Gastrocnemius medialis (tissue), 4 donors: ENCODE measurements around the gene UCK1. TPM values are rescaled to one million over a fixed set of nuclear protein-coding genes. Genes with fewer than 3 reads are reported as not detected.

Experiments
- ATAC-seq, 2 donors: fragments of 150-250 bp; one replicate each; pipeline ENCODE4 v1.9.1; 2016
- DNase-seq, 2 donors: peaks; one replicate each; pipeline ENCODE4 v3.0.0-alpha.2; 2019
- H3K27ac ChIP-seq, 4 donors: fragments of 200-600 bp; sonication (generic); 1 replicate in 1 of 4; 2 replicates in 3 of 4; pipeline ENCODE4 v1.5.1; 2016 to 2018; ENCODE audit warnings: mild to moderate bottlenecking in 2 of 4, moderate library complexity in 1 of 4
- H3K27me3 ChIP-seq, 3 donors: fragments of 200-600 bp; sonication (generic) in 2 of 3; 1 replicate in 1 of 3; 2 replicates in 2 of 3; pipeline versions ENCODE4 v1.5.1 to v1.6.0; 2016 to 2019; ENCODE audit warnings: mild to moderate bottlenecking in 1 of 3, moderate library complexity in 1 of 3
- H3K36me3 ChIP-seq, 2 donors: fragments of 200-600 bp; sonication (generic) in 1 of 2; one replicate each; pipeline ENCODE4 v1.5.1; 2017 to 2018
- H3K4me1 ChIP-seq, 2 donors: fragments of 200-600 bp; sonication (generic) in 1 of 2; one replicate each; pipeline ENCODE4 v1.5.1; 2016 to 2017; ENCODE audit warnings: mild to moderate bottlenecking in 2 of 2
- H3K4me3 ChIP-seq, 4 donors: fragments of 200-600 bp; sonication (generic) in 3 of 4; 1 replicate in 1 of 4; 2 replicates in 3 of 4; pipeline ENCODE4 v1.5.1; 2016 to 2019; ENCODE audit warnings: mild to moderate bottlenecking in 2 of 4
- H3K9me3 ChIP-seq, 3 donors: fragments of 200-600 bp; sonication (generic) in 2 of 3; 1 replicate in 1 of 3; 2 replicates in 2 of 3; pipeline ENCODE4 v1.5.1; 2016 to 2019
- POLR2A ChIP-seq, 2 donors: fragments of 450-650 bp; IDR thresholded peaks; one replicate each; pipeline ENCODE4 v1.6.1; 2017; ENCODE audit warnings: antibody characterized with exemption in 2 of 2, mild to moderate bottlenecking in 2 of 2, moderate library complexity in 2 of 2
- in situ Hi-C, 4 donors: fragments of 200-750 bp; cut with MboI; loops; one replicate each; pipeline versions ENCODE4 v1.15.0 to v1.8.0; 2017; ENCODE audit warnings: low sequenced_read_pairs in 4 of 4
- intact Hi-C: fragments of 100-400 bp; cut with DNase I; formaldehyde crosslinking; loops from one replicate; pipeline ENCODE4 v1.15.1; 2023; ENCODE audit warnings: low total_unique reads
- total RNA-seq, 4 donors: library from RNA; depleted of rRNA; stranded (reverse); fragments of >200 nt; gene quantifications; one replicate each; pipeline versions ENCODE4 v1.1.0 to v1.2.3, GENCODE V29; 2016
- TF ChIP-seq, protein P1 (sequence below), 5 experiments: fragments of 450-650 bp in 3 of 5; fragments of 200-600 bp in 2 of 5; sonication (generic) in 2 of 5; IDR thresholded peaks in 4 of 5; conservative IDR thresholded peaks in 1 of 5; 1 replicate in 4 of 5; 2 replicates in 1 of 5; pipeline ENCODE4 v1.5.1; 2016 to 2019; ENCODE audit warnings: antibody characterized with exemption in 5 of 5, mild to moderate bottlenecking in 3 of 5, moderate library complexity in 3 of 5

Gene UCK1
- total RNA-seq, 4 donors from 2014 or later = 39.7 to 86.9 (median 43.9) TPM

GRCh38 chr9:131534721-131535237 is 3.7 kb upstream of the UCK1 start:
- H3K27me3 ChIP-seq = no peaks in the 10 kb centered on the region
- no peak for DNase-seq
- H3K9me3 ChIP-seq = no peaks in the 10 kb centered on the region
- TF ChIP-seq, protein P1, sequence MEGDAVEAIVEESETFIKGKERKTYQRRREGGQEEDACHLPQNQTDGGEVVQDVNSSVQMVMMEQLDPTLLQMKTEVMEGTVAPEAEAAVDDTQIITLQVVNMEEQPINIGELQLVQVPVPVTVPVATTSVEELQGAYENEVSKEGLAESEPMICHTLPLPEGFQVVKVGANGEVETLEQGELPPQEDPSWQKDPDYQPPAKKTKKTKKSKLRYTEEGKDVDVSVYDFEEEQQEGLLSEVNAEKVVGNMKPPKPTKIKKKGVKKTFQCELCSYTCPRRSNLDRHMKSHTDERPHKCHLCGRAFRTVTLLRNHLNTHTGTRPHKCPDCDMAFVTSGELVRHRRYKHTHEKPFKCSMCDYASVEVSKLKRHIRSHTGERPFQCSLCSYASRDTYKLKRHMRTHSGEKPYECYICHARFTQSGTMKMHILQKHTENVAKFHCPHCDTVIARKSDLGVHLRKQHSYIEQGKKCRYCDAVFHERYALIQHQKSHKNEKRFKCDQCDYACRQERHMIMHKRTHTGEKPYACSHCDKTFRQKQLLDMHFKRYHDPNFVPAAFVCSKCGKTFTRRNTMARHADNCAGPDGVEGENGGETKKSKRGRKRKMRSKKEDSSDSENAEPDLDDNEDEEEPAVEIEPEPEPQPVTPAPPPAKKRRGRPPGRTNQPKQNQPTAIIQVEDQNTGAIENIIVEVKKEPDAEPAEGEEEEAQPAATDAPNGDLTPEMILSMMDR (IDR thresholded peaks at IDR 0.05 in 4 of 5, conservative IDR thresholded peaks at IDR 0.05 in 1 of 5) = no peak
- no peak for TF ChIP-seq POLR2A (IDR thresholded peaks at IDR 0.05)
- no peak overlapping the region for H3K4me3 ChIP-seq
- intact Hi-C loops (no loop called here), in situ Hi-C loops (no loop called here)
- H3K4me1 ChIP-seq = peaks cover 11 to 13% of the 10 kb centered on the region in 2 donors
- peaks cover 0 to 1% of the 10 kb centered on the region in 2 donors for H3K36me3 ChIP-seq
- no peak overlapping the region for H3K27ac ChIP-seq
- no peak for ATAC-seq

GRCh38 chr9:131530546-131530919 is 530 bp downstream of the UCK1 start:
- Histone ChIP-seq H3K27me3 (no peaks in the 10 kb centered on the region), H3K36me3 (peaks cover 0 to 44% of the 10 kb centered on the region in 2 donors), H3K4me3 (peak overlapping the region; percentile 76 to 99 (median 85)), H3K4me1 (peaks cover 13 to 14% of the 10 kb centered on the region in 2 donors), H3K9me3 (no peaks in the 10 kb centered on the region), H3K27ac (peak overlapping the region; percentile 75 to 96 (median 88))
- DNase-seq = peak in 1 of 2 donors; percentile 57
- in situ Hi-C loops (no loop called here), intact Hi-C loops (no loop called here)
- peak; percentile 29 to 34 for ATAC-seq
- no peak for TF ChIP-seq POLR2A (IDR thresholded peaks at IDR 0.05)
- TF ChIP-seq, protein P1 (IDR thresholded peaks at IDR 0.05 in 4 of 5, conservative IDR thresholded peaks at IDR 0.05 in 1 of 5) = peak in 2 of 5 experiments; percentile 21 to 33

DNA sequence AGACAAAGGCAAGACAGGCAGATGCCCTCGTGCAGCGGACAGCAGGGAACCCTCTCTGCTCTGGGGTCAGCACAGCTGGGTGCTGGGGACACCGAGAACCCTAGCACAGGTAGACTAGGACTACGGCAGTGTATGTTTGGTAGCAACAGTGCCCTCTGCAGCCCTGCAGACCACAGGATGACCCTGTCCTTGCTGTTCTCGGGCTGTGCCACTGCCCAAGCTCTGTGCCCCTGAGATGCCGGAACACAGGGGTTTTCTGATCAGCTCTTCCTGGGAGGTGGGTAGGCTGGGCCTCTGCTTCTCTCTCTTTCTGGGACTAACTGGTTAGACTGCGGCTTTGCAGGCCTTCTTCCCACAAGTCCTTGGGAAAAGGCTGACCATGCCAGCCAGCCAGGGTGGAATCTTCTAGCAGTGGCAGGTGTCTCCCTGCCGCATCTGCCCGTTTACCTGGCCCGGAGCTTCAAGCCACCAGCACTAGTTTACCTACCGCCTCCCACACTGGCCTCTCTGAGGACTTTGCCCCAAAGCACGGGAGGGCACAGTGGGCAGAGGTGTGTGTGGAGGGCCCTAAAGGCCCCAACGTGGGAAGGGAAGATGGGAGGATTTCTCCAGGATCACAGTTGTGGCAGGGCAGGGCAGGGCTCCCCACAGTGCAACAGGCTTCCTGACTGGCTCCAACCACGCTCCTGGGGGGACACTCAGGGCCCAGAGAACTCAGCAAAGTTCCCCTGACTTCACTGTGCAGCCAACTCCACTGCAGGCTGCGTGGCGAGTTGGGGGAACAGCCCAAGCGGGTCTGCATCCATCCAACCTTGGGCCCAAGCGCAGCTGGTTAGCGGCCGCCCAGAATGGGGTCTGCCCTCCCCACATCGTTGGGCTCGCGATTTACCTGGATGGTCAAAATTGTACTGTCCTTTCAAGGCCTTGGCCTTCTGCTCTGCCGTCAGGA is 1.2 kb downstream of the UCK1 start:
- in situ Hi-C loops (no loop called here), intact Hi-C loops (no loop called here)
- TF ChIP-seq, protein P1 (IDR thresholded peaks at IDR 0.05 in 4 of 5, conservative IDR thresholded peaks at IDR 0.05 in 1 of 5) = no peak
- TF ChIP-seq POLR2A (IDR thresholded peaks at IDR 0.05) = no peak
- ATAC-seq (no peak), DNase-seq (no peak)
- Histone ChIP-seq H3K27me3 (no peaks in the 10 kb centered on the region), H3K9me3 (no peaks in the 10 kb centered on the region), H3K4me3 (peak overlapping the region; percentile 76 to 99 (median 85)), H3K4me1 (peaks cover 13 to 14% of the 10 kb centered on the region in 2 donors), H3K27ac (peak overlapping the region; percentile 75 to 96 (median 88)), H3K36me3 (peaks cover 0 to 50% of the 10 kb centered on the region in 2 donors)

GRCh38 chr9:131528886-131529505 is 2.1 kb downstream of the UCK1 start:
- Histone ChIP-seq H3K27ac (no peak overlapping the region), H3K36me3 (peaks cover 0 to 58% of the 10 kb centered on the region in 2 donors), H3K27me3 (no peaks in the 10 kb centered on the region), H3K4me1 (peaks cover 13 to 14% of the 10 kb centered on the region in 2 donors), H3K4me3 (no peak overlapping the region), H3K9me3 (no peaks in the 10 kb centered on the region)
- in situ Hi-C loops = no loop called here
- ATAC-seq = no peak
- no peak for TF ChIP-seq POLR2A (IDR thresholded peaks at IDR 0.05)
- TF ChIP-seq, protein P1 (IDR thresholded peaks at IDR 0.05 in 4 of 5, conservative IDR thresholded peaks at IDR 0.05 in 1 of 5) = no peak
- no peak for DNase-seq
- intact Hi-C loops = no loop called here
